Naive thymus-derived CD8-positive, alpha-beta T cell (primary cell): ENCODE data around the gene CYP2F1. TPM values are rescaled to one million over a fixed set of nuclear protein-coding genes. Genes with fewer than 3 reads are reported as not detected.

Experiments used
- ATAC-seq, 2 donors: fragments of 150-1000 bp; cut with Tn5 transposase in 1 of 2; sonication (Bioruptor Pico), chemical (Tn5 transposase) in 1 of 2; 1 replicate in 1 of 2; 2 replicates in 1 of 2; pipeline ENCODE4 v1.10.0; 2021; ENCODE audit warnings: mild to moderate bottlenecking in 2 of 2, moderate library complexity in 2 of 2
- POLR2A ChIA-PET: fragments of 350-600 bp; sonication (Branson Sonifier 250); formaldehyde crosslinking; loops from one replicate; lab custom pipeline; 2021; ENCODE audit warnings: antibody characterized with exemption; lab: Charles Lee
- DNase-seq, 10 donors: peaks; one replicate each; pipeline versions ENCODE4 v3.0.0 to v3.0.0-alpha.2; 2020 to 2022
- H3K27ac Mint-ChIP-seq, 10 donors: one replicate each; pipeline ENCODE4 v1.8.0; 2020 to 2022; ENCODE audit warnings: mild to moderate bottlenecking in 10 of 10, mixed read lengths in 10 of 10, moderate library complexity in 4 of 10, inconsistent platforms in 1 of 10
- H3K27me3 Mint-ChIP-seq, 5 donors: one replicate each; pipeline ENCODE4 v1.8.0; 2021 to 2022; ENCODE audit warnings: mixed read lengths in 5 of 5
- H3K36me3 Mint-ChIP-seq, 3 donors: one replicate each; pipeline ENCODE4 v1.8.0; 2020 to 2022; ENCODE audit warnings: mixed read lengths in 3 of 3, mild to moderate bottlenecking in 2 of 3, inconsistent platforms in 1 of 3
- H3K4me1 Mint-ChIP-seq, 4 donors: one replicate each; pipeline ENCODE4 v1.8.0; 2021 to 2022; ENCODE audit warnings: mixed read lengths in 4 of 4
- H3K4me3 Mint-ChIP-seq, 10 donors: one replicate each; pipeline ENCODE4 v1.8.0; 2020 to 2022; ENCODE audit warnings: mild to moderate bottlenecking in 10 of 10, mixed read lengths in 10 of 10, moderate library complexity in 6 of 10, inconsistent platforms in 1 of 10
- H3K9me3 Mint-ChIP-seq, 9 donors: one replicate each; pipeline ENCODE4 v1.8.0; 2020 to 2022; ENCODE audit warnings: mixed read lengths in 9 of 9, mild to moderate bottlenecking in 3 of 9, inconsistent platforms in 1 of 9, moderate library complexity in 1 of 9
- polyA plus RNA-seq, 3 donors: library from polyadenylated mRNA; unstranded; fragments of 300-500 nt; fragmentation: Illumina TruSeq; gene quantifications; one replicate each; pipeline ENCODE4 v1.2.3, GENCODE V29; 2021
- total RNA-seq, 8 experiments: library from RNA in 2 of 8; stranded (reverse) in 2 of 8; gene quantifications; one replicate each; pipeline ENCODE4 v1.2.3 and lab custom pipeline; 2021 to 2026

Gene CYP2F1, protein sequence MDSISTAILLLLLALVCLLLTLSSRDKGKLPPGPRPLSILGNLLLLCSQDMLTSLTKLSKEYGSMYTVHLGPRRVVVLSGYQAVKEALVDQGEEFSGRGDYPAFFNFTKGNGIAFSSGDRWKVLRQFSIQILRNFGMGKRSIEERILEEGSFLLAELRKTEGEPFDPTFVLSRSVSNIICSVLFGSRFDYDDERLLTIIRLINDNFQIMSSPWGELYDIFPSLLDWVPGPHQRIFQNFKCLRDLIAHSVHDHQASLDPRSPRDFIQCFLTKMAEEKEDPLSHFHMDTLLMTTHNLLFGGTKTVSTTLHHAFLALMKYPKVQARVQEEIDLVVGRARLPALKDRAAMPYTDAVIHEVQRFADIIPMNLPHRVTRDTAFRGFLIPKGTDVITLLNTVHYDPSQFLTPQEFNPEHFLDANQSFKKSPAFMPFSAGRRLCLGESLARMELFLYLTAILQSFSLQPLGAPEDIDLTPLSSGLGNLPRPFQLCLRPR
- total RNA-seq (not detected), polyA plus RNA-seq (under 1 TPM in 1 of 3 donors, not detected in 2; 0.19 TPM), total RNA-seq (lab: John Stamatoyannopoulos, UW) (0 to 1.5 (median 0.09) reads per million in 6 experiments)

DNA sequence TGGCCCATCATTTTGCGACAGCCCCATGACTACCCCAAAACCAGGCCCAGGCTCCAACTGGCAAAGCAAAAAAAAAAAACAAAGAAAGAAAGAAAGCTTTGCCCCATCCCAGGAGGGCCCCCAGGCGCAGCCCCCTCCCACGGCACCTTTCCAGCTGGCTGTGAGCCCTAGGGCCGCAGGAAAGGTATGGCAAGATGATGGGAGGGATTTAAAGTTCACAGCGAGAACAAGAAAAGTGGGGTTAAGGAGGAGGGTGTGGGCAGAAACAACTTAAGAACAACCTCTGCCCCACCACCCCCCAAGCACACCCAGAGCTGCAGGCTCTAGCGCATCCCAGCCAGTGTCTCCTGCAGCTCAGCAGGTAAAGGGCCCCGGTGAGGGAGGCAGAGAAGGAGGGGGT lies at the start of gene CYP2F1:
TSS of gene CYP2F1 (plus strand) at position 301 of the 400 bp plus-strand sequence. CDS start 1,757 bp downstream, outside the sequence.
- POLR2A ChIA-PET = interaction anchor here (0.6 to 0.7 kb wide), 2 partner anchors 281 to 393 kb away, joined by 3 to 6 read pairs; no protein-coding TSS in a partner anchor
- Mint-ChIP-seq H3K27me3 (peaks cover 0 to 5% (median 0%) of the 10 kb centered on the region in 5 donors), H3K36me3 (peaks cover 0 to 4% (median 0%) of the 10 kb centered on the region in 3 donors), H3K4me3 (no peak within 1 kb of the TSS), H3K9me3 (peaks cover 0 to 2% (median 0%) of the 10 kb centered on the region in 9 donors), H3K4me1 (peaks cover 0 to 7% (median 1%) of the 10 kb centered on the region in 4 donors), H3K27ac (peak within 1 kb of the TSS in 5 of 10 donors; percentile 17 to 83 (median 65))
- DNase-seq (no peak), ATAC-seq (no peak)

DNA sequence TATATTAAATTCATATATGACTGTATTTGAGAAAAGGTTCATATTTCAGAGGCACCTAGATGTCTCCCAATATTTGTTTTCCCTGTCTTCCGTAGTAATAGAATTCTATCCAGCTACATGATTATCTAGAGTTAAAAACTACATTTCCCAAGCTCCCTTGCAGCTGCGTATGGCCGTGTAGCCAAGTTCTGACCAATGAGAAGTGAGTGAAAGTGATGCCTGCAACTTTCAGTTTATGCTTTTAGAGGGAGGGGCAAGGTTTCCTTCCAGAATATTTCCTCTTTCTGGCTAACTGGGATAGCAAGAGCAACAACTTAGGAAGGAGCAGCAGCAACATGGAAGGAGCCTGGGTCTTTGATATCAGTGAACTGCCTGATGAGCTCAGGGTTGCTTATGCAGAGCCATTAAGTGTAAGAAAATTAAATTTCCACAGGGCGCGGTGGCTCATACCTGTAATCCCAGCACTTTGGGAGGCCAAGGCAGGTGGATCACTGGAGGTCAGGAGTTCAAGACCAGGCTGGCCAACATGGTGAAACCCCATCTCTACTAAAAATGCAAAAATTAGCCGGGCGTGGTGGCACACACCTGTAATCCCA lies 49.2 kb upstream of the CYP2F1 start:
- POLR2A ChIA-PET = no interaction called here

DNA sequence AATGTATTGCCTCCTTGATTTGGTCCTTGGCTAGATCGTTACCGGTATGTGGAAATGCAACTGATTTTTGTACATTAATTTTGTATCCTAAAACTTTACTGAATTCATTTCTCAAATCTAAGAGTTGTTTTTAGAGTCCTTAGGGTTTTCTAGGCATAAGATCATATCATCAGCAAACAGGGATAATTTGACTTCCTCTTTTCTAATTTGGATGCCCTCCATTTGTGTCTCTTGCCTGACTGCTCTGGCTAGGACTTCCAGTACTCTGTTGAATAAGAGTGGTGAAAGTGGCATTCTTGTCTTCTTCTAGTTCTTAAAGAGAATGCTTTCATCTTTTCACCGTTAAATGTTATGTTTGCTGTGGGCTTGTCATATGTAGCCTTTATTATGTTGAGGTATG lies 37.9 kb upstream of the CYP2F1 start:
- Mint-ChIP-seq H3K36me3 (peaks cover 0 to 36% (median 13%) of the 10 kb centered on the region in 3 donors), H3K4me3 (no peak overlapping the region), H3K9me3 (peaks cover 4 to 30% (median 11%) of the 10 kb centered on the region in 9 donors), H3K27me3 (peaks cover 14 to 50% (median 31%) of the 10 kb centered on the region in 5 donors), H3K4me1 (no peaks in the 10 kb centered on the region), H3K27ac (no peak overlapping the region)
- POLR2A ChIA-PET = no interaction called here
- ATAC-seq = no peak
- no peak for DNase-seq

More for the DNA sequence above, 49.2 kb upstream of the CYP2F1 start:
- peaks cover 0 to 3% (median 0%) of the 10 kb centered on the region in 4 donors for H3K4me1 Mint-ChIP-seq
- peaks cover 12 to 41% (median 27%) of the 10 kb centered on the region in 5 donors for H3K27me3 Mint-ChIP-seq
- no peaks in the 10 kb centered on the region for H3K9me3 Mint-ChIP-seq
- H3K36me3 Mint-ChIP-seq = no peaks in the 10 kb centered on the region
- no peak overlapping the region for H3K4me3 Mint-ChIP-seq
- ATAC-seq (no peak), DNase-seq (no peak)
- no peak overlapping the region for H3K27ac Mint-ChIP-seq

DNA sequence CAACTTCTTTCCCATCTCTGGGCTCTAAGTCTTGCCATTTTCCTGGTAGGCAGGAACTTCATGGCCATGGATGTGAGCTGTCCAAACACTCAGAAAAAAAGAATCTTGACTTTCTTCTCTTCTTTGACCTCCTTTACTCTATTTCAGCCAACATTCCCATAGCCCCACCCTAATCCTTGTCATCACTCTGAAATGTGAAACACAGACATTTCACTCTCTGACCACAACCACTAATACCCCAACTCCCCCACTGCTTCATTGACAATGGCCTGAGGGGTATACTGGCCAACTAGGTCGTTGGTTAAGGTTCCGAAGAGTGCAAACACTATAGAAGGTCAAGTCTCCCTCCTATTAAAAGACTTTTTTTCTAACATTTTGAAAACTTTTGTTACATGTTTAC lies 30.7 kb upstream of the CYP2F1 start:
- Mint-ChIP-seq H3K27me3 (peaks cover 19 to 84% (median 39%) of the 10 kb centered on the region in 5 donors), H3K27ac (no peak overlapping the region), H3K36me3 (peaks cover 0 to 27% (median 14%) of the 10 kb centered on the region in 3 donors), H3K4me1 (peaks cover 0 to 2% (median 0%) of the 10 kb centered on the region in 4 donors), H3K4me3 (no peak overlapping the region), H3K9me3 (peaks cover 4 to 29% (median 11%) of the 10 kb centered on the region in 9 donors)
- POLR2A ChIA-PET = no interaction called here
- DNase-seq = no peak
- ATAC-seq = no peak

DNA sequence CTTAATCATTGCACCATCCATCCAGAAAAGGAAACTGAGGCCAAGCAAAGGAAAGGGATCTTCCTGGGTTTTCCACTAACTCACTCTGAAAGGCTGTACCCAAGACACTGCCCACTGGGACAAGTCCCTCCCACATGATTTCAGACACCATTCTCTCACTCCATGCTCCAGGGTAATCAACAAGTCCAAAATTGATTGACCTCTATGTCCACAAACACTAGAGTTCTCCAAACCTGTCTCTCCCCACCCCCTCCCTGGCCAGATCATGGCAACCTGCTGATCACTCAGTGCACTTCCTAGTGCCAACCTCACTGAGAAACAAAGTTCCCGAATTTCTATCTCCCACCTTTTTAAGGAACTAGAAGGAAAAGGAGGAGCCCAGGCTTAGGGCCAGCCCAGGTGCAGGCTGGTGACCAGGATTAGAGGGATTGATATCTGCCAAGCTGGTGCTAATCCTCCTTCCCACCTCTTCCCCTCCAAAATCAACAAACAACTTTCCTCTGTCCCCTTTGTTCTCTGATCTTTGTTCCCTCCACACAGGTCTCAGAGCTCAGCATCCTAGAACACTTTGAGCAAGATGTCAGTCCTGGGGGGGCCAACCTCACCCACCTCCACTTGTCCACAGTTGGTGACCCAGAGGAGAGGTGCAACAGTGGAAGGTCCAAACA lies 28.4 kb upstream of the CYP2F1 start:
- Mint-ChIP-seq H3K27ac (no peak overlapping the region), H3K4me1 (peaks cover 0 to 19% (median 12%) of the 10 kb centered on the region in 4 donors), H3K4me3 (no peak overlapping the region), H3K9me3 (peaks cover 0 to 11% (median 2%) of the 10 kb centered on the region in 9 donors), H3K27me3 (peaks cover 29 to 92% (median 55%) of the 10 kb centered on the region in 5 donors), H3K36me3 (peaks cover 5 to 10% (median 5%) of the 10 kb centered on the region in 3 donors)
- no peak for DNase-seq
- no peak for ATAC-seq
- POLR2A ChIA-PET = no interaction called here

DNA sequence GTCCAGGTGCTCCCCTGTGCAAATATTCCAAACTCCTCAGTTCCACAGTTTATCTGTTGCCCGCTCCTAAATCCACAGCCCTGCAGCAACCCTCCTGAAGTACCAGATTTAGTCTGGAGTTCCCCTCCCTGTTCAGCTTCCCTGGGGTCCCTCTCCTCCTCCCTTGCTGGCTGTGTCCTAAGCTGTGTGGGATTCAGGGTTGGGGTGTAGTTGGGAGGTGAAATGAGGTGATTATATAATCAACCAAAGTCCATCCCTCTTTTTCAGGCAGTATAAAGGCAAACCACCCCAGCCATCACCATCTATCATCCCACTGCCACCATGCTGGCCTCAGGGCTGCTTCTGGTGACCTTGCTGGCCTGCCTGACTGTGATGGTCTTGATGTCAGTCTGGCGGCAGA lies 26.1 kb upstream of the CYP2F1 start, which contains the start of gene CYP2A13:
TSS of gene CYP2A13 (plus strand) at position 301 of the 400 bp plus-strand sequence. CDS start at position 322, 21 bp downstream.
- POLR2A ChIA-PET = interaction anchor here (0.5 kb wide), 1 partner anchor 190 kb away, joined by 4 read pairs; no protein-coding TSS in a partner anchor

DNA sequence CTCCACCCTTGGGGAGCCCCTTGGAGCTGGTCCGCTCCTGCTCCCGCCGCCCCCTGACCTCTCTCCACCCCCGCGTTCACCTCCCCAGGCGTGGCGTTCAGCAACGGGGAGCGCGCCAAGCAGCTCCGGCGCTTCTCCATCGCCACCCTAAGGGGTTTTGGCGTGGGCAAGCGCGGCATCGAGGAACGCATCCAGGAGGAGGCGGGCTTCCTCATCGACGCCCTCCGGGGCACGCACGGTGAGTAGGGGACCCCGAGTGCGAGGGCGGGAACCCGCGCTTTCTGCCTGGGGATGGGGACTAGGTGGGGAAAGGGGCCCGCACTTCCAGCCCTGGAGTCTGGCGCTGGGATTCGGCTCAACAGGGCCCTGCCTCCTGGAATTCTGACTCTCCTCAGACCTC lies 24.3 kb upstream of the CYP2F1 start:
- peak overlapping the region in 5 of 10 donors; percentile 13 to 70 (median 42) for H3K4me3 Mint-ChIP-seq
- DNase-seq = peak in 2 of 10 donors; percentile 5 to 11
- H3K27ac Mint-ChIP-seq = peak overlapping the region in 2 of 10 donors; percentile 47 to 49
- H3K9me3 Mint-ChIP-seq = peaks cover 0 to 1% (median 0%) of the 10 kb centered on the region in 9 donors
- POLR2A ChIA-PET = no interaction called here
- peaks cover 0 to 25% (median 15%) of the 10 kb centered on the region in 4 donors for H3K4me1 Mint-ChIP-seq
- peak in 1 of 2 donors; percentile 39 for ATAC-seq
- peaks cover 37 to 99% (median 65%) of the 10 kb centered on the region in 5 donors for H3K27me3 Mint-ChIP-seq
- H3K36me3 Mint-ChIP-seq = peaks cover 0 to 6% (median 0%) of the 10 kb centered on the region in 3 donors

More for the DNA sequence above, 26.1 kb upstream of the CYP2F1 start, which contains the start of gene CYP2A13:
- Mint-ChIP-seq H3K36me3 (peaks cover 0 to 6% (median 4%) of the 10 kb centered on the region in 3 donors), H3K9me3 (peaks cover 0 to 1% (median 0%) of the 10 kb centered on the region in 9 donors), H3K27ac (peak within 1 kb of the TSS in 1 of 10 donors; percentile 49), H3K4me1 (peaks cover 0 to 20% (median 13%) of the 10 kb centered on the region in 4 donors), H3K4me3 (peak within 1 kb of the TSS in 2 of 10 donors; percentile 11 to 70), H3K27me3 (peaks cover 37 to 98% (median 65%) of the 10 kb centered on the region in 5 donors)
- ATAC-seq = no peak
- DNase-seq = no peak

DNA sequence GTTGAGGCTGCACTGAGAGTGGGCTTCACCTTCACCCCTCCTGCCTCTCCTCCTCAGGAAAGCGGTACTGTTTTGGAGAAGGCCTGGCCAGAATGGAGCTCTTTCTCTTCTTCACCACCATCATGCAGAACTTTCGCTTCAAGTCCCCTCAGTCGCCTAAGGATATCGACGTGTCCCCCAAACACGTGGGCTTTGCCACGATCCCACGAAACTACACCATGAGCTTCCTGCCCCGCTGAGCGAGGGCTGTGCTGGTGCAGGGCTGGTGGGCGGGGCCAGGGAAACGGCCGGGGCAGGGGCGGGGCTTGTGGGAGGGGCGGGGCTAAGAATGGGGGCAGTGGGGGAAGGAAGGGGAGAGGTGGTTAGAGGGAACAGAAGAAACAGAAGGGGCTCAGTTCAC lies 18.5 kb upstream of the CYP2F1 start:
- DNase-seq (no peak), ATAC-seq (peak; percentile 77 to 92)
- Mint-ChIP-seq H3K27ac (no peak overlapping the region), H3K4me3 (no peak overlapping the region), H3K36me3 (peaks cover 2 to 7% (median 4%) of the 10 kb centered on the region in 3 donors), H3K4me1 (peaks cover 4 to 18% (median 7%) of the 10 kb centered on the region in 4 donors), H3K27me3 (peaks cover 13 to 56% (median 36%) of the 10 kb centered on the region in 5 donors), H3K9me3 (peaks cover 0 to 13% (median 2%) of the 10 kb centered on the region in 9 donors)
- POLR2A ChIA-PET = no interaction called here

DNA sequence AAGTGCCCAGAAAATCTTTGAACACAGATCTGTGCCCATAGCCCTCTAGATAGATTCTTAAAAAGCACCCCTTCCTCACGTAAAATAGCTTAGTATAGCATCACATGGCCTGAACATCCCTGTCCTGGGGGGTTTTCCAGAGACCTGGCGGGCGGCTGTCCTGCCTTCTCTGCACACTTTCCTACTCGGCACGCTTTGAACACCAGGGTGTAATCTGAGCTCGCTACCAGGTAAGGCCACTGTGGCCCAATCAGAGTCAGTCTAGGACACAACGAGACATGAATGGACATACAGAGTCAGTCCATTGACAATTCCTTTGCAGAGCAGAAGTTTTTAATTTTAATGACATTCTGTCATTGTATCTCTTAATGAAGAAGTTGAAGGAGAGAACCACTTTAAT lies 17.9 kb upstream of the CYP2F1 start:
- Mint-ChIP-seq H3K27ac (no peak overlapping the region), H3K9me3 (peaks cover 1 to 18% (median 7%) of the 10 kb centered on the region in 9 donors), H3K36me3 (peaks cover 0 to 13% (median 5%) of the 10 kb centered on the region in 3 donors), H3K4me1 (peaks cover 3 to 16% (median 7%) of the 10 kb centered on the region in 4 donors), H3K27me3 (peaks cover 7 to 50% (median 31%) of the 10 kb centered on the region in 5 donors), H3K4me3 (no peak overlapping the region)
- POLR2A ChIA-PET = no interaction called here
- ATAC-seq (no peak), DNase-seq (no peak)

DNA sequence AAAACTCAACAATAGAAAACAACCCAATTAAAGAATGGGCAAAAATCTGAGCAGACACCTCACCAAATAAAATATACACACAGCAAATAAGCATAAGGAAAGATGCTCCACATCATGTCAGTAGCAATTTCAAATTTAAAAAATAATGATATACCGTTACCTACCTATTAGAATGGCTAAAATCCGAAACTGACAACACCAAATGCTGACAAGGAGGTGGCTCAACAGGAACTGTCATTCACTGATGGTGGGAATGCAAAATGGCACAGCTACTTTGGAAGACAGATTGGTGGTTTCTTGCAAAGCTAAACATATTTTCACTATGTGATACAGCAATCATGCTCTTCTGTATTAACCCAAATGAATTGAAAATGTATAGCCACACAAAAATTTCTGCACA lies 16.9 kb upstream of the CYP2F1 start:
- Mint-ChIP-seq H3K4me1 (peaks cover 3 to 16% (median 6%) of the 10 kb centered on the region in 4 donors), H3K27me3 (peaks cover 1 to 40% (median 22%) of the 10 kb centered on the region in 5 donors), H3K27ac (no peak overlapping the region), H3K4me3 (no peak overlapping the region), H3K9me3 (peaks cover 1 to 28% (median 16%) of the 10 kb centered on the region in 9 donors), H3K36me3 (peaks cover 0 to 16% (median 11%) of the 10 kb centered on the region in 3 donors)
- POLR2A ChIA-PET = no interaction called here
- ATAC-seq = no peak
- DNase-seq = no peak

DNA sequence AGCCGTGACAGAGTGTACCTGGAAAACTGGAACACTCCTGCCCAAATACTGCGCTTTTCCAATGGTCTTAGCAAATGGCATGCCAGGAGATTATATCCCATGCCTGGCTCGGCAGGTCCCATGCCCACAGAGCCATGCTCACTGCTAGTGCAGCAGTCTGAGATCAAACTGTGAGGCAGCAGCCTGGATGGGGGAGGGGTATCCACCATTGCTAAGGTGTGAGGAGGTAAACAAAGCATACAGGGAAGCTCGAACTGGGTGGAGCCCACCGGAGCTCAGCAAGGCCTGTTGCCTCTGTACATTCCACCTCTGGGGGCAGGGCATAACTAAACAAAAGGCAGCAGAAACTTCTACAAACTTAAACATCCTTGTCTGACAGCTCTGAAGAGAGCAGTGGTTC lies 15.5 kb upstream of the CYP2F1 start:
- POLR2A ChIA-PET = no interaction called here
- Mint-ChIP-seq H3K9me3 (peaks cover 1 to 31% (median 20%) of the 10 kb centered on the region in 9 donors), H3K27ac (no peak overlapping the region), H3K36me3 (peaks cover 0 to 16% (median 11%) of the 10 kb centered on the region in 3 donors), H3K27me3 (peaks cover 0 to 26% (median 15%) of the 10 kb centered on the region in 5 donors), H3K4me1 (peaks cover 3 to 16% (median 6%) of the 10 kb centered on the region in 4 donors), H3K4me3 (no peak overlapping the region)
- ATAC-seq (no peak), DNase-seq (no peak)
